Posterior vena cava (tissue), 2 donors: ENCODE results near the gene ZDHHC16. TPM values are rescaled to one million over a fixed set of nuclear protein-coding genes. Genes with fewer than 3 reads are reported as not detected.
"Not testable (repeated sequence)": the region's sequence is repeated elsewhere in the genome, so short reads cannot be mapped to it uniquely, and the experiment has no call there.

Source experiments
- DNase-seq: peaks from one replicate; pipeline ENCODE4 v3.0.0-alpha.2; 2020; ENCODE audit warnings: low spot score
- intact Hi-C, 2 donors: fragments of 100-400 bp; cut with DNase I; formaldehyde crosslinking; loops; one replicate each; pipeline versions ENCODE4 v1.14.1 to v1.14.2; 2022 to 2023
- long read RNA-seq, 2 donors: library from polyadenylated mRNA; unstranded; transcript quantifications; one replicate each; pipeline ENCODE4 v2.0.0, GENCODE V29; 2020 to 2021
- total RNA-seq, 2 donors: library from RNA; stranded (reverse); fragmentation: NEBNext Ultra II Directional; extraction: Animal tissue kit (Norgen Biotek cat#: 25700); gene quantifications; one replicate each; pipeline ENCODE4 v1.2.1, GENCODE V29; 2021
- donor health status: DM: yes; HTN: yes; CAD: no.
- donor health status: DM: yes; HTN: yes; CAD: no.

ZDHHC16 gene
- total RNA-seq, result 10 to 100 TPM; 21.5 to 24.8 TPM
- long read RNA-seq, donor 1, transcript ZDHHC16-206 (11 exons, 1,798 nt), result major isoform, 8 of 23 reads
- long read RNA-seq, donor 1, partial matches to known transcripts, result 1 of 23 reads
- long read RNA-seq, donor 1, other reads (novel, unspliced or antisense), result 6 of 23 reads
- long read RNA-seq, donor 2, transcript ZDHHC16-203 (10 exons, 1,647 nt), result minor isoform, 5 of 110 reads
- long read RNA-seq, donor 2, transcript ZDHHC16-205 (8 exons, 1,280 nt), result minor isoform, 9 of 110 reads
- long read RNA-seq, donor 2, transcript ZDHHC16-206 (11 exons, 1,798 nt), result major isoform, 35 of 110 reads
- long read RNA-seq, donor 2, transcript ZDHHC16-202 (10 exons, 1,718 nt), result minor isoform, 18 of 110 reads
- long read RNA-seq, donor 2, partial matches to known transcripts, result 13 of 110 reads
- long read RNA-seq, donor 2, other reads (novel, unspliced or antisense), result 27 of 110 reads

DNA sequence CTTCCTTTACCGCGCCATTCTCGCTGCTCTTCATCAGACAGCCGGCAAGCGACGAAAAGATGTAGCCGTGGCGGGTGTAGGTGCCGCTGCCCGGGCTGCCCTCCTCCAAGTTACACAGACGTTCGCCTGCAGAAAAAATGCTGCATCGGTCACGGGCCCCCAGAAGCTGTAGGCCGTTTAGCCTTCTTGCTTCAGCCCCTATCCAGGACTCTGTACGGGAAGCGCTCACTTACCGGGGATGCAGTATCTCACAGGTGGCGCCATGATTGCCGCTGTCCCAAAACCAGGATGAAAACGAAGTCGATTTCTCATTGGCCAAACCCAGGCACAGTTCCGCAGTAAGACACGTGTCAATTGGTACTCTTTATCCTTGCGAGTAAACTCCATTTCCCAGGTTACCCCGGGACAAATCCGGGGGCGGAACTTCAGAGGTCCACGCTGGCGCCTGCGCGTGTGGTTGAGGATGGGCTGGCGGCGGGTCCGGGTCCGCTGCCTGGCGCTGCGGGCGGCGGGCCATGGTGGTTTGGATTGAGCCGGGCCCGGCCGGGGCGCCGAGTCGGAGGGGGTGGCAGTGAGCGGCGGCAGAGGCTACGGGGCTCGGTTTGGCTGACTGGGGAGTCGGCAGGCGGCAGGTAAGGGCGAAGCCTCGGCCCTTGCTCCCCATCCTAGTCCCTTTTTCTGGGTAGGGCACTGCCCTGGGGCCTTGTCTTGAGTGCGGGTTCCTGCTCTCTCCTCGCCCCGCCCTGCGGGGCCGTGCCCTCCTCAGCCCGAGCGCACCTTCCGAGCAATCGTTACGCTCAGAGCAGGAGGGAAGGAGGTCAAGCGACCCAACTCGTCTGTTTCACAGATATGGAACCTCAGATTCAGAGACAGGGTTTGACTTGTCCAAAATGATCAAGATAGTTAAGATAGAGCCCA lies at the start of gene ZDHHC16, which contains the start of gene EXOSC1:
TSS of gene ZDHHC16 (plus strand) at position 454 of the 918 bp plus-strand sequence. CDS start 5,501 bp downstream, outside the sequence.
TSS of gene EXOSC1 (minus strand) at position 285 of the 918 bp plus-strand sequence. CDS start at position 264, 21 bp downstream.
- peak; percentile 96 for DNase-seq
- intact Hi-C loops, result no loop called here

DNA sequence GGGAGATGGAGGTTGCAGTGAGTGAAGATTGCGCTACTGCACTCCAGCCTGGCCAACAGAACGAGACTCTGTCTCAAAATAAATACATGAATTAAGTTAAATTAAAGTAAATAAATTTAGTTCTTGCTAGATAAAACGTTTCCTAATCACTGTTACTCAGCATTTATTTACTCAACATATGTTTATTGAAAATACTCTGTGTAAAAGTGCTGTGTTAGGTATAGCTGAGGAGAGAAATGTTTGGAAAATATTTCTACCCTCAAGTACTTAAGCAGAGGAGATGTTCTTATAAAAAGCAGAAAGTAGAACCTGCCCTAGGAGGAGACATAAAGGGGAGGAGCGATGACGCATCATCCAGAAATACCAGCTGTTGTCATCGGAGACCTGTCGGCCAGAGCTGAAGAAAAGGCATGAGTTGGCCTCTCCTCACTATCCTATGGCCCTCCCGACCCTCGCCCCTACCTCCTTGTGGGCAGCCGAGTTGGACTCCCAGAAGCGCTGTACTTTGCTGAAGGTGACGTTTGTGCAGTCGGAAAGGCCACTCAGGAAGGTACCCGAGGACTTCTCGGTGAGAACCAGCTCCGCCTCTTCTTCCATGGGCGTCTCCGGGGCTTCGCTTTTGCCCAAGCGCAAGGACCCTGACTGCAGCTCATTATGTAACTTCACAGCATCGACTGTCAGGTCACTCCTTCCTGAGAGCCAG lies 46.0 kb upstream of the ZDHHC16 start:
- intact Hi-C loops, result no loop called here
- peak; percentile 83 for DNase-seq

DNA sequence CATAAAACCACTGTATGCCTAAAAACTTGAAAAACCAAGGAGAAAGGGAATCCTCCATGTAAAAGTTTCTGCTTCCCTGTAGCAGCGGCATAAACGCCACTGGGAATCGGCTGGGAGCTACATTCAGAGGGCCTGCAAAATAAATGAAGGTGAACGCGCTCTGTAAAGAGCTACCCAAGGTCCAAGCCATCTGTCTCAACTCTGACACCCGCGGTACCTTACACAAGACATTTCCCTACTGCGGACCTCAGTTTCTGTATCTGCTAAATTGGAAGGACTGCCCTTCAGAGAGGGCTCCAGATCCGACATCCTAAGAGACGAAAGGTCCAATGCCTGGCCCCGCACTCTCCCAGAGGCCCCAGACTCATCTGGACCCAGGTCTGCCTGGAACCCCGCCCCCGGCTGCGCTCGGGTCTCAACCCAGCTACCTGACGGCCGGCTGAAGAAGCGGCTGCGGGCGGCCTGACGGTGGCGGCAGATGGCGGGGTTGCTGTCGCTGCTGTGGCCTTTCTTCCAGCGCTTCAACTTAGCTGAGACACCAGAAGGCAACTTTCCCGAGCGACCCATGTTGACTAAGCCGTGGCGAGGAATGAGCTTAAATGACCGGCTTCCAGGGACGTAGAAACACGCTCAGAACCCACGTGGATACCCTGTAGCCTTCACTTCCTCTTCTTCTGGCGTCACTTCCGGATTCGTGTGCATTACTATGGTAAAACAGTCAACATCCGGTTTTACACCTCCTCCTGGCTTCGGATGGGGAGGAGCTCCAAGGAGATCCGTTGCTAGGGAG lies 45.1 kb upstream of the ZDHHC16 start, which contains the start of gene RRP12:
TSS of gene RRP12 (minus strand) at position 676 of the 790 bp plus-strand sequence. CDS start at position 567, 109 bp downstream.
- intact Hi-C loops, result no loop called here
- DNase-seq, result peak; percentile 88

DNA sequence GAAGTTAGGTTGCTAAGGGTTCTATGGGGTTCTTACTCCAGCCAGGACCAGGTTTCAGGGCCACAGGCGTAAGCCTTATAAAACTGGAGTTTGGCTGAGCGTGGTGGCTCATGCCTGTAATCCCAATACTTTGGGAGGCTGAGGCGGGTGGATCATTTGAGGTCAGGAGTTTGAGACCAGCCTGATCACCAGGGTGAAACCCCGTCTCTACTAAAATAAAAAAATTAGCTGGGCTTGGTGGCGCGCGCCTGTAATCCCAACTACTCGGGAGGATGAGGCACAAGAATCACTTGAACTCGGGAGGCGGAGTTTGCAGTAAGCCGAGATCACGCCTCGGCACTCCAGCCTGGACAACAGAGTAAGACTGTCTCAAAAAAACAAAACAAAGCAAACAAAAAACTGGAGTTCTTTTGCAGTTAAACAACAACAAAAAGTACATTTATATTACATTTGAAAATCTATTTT lies 44.5 kb upstream of the ZDHHC16 start:
- no peak for DNase-seq
- intact Hi-C loops, result no loop called here

DNA sequence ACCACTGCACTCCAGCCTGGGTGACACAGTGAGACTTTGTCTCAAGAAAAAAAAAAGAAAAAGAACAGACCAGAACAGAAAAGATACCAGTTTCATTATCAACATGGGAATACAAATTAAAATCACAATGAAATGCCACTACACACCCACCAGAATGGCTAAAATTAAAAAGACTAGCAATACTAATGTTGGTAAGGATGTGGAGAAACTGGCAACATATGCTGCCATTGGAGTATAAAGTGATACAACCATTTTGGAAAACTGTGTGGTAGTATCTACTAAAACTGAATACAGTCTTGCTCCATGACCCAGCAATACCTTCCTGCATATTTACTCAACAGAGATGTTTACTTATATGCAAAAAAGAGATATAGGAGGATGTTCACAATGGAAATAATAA lies 41.9 kb upstream of the ZDHHC16 start:
- intact Hi-C loops, result no loop called here
- no peak for DNase-seq

DNA sequence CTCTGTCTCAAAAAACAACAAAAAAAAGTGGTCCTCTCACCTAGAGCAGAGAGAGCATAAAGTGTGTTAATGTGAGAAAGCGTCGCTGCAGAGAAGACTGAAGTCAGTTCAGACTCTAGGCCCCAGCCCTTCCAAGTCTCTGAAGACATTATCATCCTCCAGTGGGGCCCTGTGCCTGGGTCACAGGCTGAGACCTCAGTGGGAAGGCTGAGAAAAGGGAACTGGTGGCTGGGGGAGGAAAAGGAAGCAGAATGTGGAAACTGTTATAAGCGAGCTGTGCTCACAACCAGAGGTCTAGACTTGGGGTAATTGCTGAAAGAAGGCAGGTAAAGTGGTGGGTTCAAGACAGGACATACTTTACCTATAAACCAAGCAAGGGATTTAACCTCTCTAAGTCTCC lies 39.9 kb upstream of the ZDHHC16 start:
- intact Hi-C loops, result no loop called here
- no peak for DNase-seq

DNA sequence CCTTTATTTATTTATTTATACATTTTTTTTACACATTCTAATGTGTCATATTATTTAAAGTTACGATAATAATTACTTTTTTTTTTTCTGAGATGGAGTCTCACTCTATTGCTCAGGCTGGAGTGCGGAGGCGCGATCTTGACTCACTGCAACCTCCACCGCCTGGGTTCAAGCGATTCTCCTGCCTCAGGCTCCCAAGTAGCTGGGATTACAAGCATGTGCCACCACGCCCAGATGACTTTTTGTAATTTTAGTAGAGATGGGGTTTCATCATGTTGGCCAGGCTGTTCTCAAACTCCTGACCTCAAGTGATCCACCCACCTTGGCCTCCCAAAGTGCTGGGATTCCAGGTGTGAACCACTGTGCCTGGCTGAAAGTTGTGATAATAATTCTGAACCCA lies 39.5 kb upstream of the ZDHHC16 start:
- DNase-seq, intact Hi-C loops: not testable (repeated sequence)

DNA sequence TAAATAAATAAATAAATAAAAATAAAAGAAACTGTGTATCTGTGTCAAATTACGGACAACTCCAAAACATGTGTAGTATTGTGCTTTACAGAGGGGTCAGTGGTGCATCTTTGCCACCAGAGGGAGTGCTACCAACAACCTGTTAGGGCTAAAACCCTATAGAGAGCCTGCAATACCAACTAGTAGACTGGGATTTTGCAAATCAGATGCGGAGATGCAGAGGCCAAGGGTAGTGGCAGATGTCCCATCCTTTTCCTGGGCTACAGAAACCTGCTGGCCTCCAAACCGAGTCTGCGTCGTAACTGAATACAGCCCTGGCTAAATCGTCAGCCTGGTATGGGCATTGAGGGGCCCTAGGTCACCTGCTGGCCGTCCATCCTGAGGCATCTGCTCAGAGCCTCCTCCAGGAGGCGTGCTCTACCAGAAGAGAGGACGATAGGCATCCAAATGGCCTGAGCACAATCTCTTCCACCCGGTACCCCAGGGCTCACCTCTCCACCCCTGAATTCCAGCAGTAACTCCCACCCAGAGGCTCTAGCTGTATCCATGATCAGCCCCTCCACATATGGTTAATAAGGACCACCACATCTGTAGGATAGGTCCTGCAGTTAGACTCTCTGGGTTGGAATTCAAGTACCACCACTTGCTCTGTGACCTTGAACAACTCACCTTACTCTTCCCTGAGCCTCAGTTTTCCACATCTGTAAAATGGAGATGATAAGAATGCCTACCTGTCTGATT lies 38.6 kb upstream of the ZDHHC16 start:
- intact Hi-C loops, result no loop called here
- DNase-seq, result no peak

DNA sequence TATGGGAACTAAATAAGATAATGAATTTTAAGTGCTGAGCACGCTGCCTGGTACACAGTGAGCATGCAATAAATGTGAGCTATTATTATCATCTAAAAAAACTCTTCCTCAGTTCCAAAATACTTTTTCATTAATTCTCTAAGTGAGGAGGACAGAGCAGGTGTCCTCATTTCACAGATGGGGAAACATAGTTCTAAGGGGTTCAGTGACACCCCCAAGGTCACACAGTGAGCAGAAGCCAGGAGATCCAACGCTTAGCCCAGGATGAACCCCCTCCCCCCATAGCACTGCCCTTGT lies 38.1 kb upstream of the ZDHHC16 start:
- no peak for DNase-seq
- intact Hi-C loops, result no loop called here

DNA sequence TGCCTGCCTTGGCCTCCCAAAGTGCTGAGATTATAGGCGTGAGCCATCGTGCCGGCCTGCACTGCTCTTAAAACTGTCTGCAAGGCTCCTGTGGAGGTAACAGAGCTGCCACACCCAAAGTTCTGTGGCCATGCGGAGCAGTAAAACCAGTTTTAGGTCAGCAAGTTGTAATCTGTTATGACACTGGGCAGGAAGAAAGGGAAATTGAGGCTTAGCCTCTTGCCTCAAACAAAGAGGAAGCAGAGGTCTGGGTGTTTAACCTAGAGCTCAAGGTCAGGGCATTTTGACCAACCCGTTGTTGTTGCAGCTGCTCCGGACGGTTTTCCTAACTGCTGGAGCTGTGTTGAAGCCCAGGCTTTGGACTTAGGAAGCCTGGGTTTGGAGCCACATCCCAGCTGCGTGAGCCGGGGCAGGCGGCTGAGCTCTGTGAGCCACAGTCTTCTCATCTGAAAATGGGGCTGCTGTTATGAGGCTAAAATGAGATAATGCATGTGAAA lies 37.4 kb upstream of the ZDHHC16 start:
- intact Hi-C loops, result no loop called here
- no peak for DNase-seq

DNA sequence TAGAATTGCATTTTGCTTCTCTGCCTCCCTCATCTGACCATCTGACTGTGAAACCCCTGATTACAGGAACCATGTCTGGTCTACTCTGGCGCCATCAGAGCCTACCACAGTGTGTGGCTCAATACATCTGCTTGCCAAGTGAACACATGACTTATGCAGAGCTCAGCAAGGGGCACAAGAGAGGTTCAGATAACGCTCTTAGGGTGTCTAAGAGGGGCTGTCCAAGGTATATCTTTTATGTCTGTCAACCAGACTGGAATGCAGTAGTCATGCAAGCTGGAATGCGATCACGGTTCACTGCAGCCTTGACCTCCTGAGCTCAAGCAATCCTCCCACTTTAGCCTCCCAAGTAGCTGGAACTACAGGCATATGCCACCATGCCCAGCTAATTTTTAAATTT lies 34.6 kb upstream of the ZDHHC16 start:
- intact Hi-C loops, result no loop called here

DNA sequence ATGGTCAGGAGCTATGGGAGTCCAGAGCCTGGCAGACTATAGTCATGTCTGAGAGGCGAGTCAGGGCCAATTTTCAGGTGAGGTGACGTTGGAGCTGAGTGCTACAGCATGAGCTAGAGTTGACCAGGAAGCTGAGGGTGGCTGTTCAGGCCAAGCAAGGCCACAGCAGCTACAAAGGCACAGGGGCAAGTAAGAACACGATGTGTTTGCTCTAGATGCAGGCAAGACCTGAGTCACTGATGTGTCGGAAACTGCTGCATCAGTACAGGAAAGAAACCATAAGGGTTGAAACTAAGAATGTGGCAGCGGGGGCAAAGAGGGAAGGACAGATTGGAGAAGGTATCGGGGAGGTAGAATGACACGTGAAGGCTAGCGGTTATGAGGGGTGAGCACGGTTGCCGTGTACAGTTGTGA lies 33.1 kb upstream of the ZDHHC16 start:
- intact Hi-C loops, result no loop called here
- no peak for DNase-seq

More for the DNA sequence above, 34.6 kb upstream of the ZDHHC16 start:
- no peak for DNase-seq

DNA sequence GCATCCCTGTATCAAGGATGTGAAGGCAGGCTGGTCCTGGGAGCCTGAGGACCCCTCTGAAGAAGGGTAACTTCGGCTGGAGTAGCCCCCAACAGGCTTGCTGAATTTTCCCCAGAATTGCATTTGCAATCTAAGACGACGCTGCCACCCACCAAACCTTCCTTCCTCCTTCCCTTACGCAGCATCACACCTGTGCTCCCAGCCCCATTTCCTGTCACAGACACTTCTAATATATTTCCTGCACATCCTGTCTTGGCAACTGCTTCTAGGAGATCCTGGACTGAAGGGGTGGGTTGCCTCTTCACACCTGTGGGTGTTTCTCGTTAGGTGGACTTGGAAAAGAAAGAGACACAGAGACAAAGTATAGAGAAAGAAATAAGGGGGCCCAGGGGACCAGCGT lies 29.4 kb upstream of the ZDHHC16 start:
- no peak for DNase-seq
- intact Hi-C loops, result no loop called here

DNA sequence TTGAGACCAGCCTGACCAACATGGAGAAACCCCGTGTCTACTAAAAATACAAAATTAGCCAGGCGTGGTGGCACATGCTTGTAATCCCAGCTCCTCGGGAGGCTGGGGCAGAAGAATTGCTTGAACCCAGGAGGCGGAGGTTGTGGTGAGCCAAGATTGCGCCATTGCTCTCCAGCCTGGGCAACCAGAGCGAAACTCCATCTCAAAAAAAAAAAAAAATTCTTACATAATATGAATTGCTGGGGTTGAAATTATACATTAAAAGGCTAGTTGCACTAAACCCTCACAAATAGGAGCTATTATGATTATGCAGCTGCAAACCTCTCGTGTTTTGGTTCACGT lies 22.2 kb upstream of the ZDHHC16 start:
- DNase-seq, intact Hi-C loops: not testable (repeated sequence)

DNA sequence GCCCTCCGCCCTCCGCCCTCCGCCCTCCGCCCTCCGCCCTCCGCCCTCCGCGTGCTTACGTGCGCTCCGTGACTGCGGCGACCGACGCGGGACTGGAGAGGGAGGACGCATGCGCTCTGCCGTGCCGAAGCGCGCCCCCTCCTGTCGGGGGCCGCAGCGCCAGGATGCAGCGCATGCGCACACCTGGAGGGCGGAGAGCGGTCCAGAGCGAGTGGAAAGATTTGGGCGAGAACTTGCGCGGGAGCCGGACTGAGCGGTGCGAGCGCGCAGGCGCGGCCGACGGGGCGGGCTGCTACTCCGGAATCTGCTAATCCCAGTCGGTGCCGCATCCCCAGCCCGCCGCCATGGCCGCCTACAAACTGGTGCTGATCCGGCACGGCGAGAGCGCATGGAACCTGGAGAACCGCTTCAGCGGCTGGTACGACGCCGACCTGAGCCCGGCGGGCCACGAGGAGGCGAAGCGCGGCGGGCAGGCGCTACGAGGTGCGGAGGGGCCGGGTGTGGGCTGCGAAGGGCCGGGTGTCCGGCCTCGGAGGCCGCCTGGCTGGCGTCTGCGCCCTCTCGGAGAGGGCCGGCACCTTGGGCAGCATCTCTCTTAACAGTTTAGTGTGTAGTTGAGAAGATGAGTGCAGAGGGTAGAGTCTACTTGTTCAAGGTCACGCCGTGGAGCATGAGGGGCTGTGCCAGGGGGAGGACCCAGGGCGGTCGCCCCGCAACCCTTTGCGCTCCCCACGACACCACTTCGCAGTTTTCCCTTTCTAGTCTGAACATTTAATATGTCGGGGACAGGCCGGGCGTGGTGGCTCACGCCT lies 19.8 kb upstream of the ZDHHC16 start, which contains the start of gene PGAM1:
TSS of gene PGAM1 (plus strand) at position 228 of the 812 bp plus-strand sequence. CDS start at position 345, 117 bp downstream.
- peak; percentile 99 for DNase-seq
- intact Hi-C loops, result no loop called here

DNA sequence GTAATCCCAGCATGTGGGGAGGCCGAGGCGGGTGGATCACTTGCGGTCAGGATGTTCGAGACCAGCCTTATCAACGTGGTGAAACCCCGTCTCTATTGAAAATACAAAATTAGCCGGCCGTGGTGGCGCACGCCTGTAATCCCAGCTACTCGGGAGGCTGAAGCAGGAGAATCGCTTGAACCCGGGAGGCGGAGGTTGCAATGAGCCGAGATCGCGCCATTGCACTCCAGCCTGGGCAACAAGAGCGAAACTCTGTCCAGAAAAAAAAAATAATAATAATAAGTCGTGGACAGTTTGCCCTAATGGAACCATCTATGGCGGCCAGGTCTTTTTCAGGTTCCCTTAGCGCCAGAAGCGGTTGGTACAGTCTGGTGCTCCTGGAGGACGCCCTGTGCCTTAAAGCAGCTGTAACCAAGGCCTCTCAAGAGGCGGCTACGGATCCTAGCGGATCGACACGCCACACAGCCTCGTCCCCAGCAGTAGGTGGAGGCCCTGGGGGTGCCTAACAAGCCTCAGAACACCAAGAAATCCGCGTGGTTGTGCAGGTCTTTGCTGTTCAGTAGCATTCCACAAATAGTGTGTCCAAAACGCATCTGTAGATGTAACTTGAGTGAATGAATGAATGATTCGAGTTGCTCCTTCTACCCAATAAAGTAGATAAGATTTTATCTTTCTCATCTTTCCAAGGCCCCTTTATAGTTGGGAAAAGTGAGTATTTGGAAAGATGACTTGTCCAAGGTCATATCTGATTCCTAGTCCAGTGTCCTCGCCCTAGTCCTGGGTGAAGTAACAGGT lies 19.0 kb upstream of the ZDHHC16 start:
- intact Hi-C loops, result no loop called here

More for the DNA sequence above, 19.0 kb upstream of the ZDHHC16 start:
- no peak for DNase-seq
